Sigmoid colon (tissue), 7 donors: ENCODE measurements around the gene MXD4. TPM values are rescaled to one million over a fixed set of nuclear protein-coding genes. Genes with fewer than 3 reads are reported as not detected.

Source experiments
- DNase-seq: peaks from one replicate; pipeline ENCODE4 v3.0.0-alpha.2; 2019
- H3K27ac ChIP-seq, 4 donors: fragments of 200-600 bp; sonication (generic); one replicate each; pipeline ENCODE4 v1.5.1; 2016 to 2019; ENCODE audit warnings: mild to moderate bottlenecking in 1 of 4
- H3K27me3 ChIP-seq, 3 donors: fragments of 200-600 bp; sonication (generic); one replicate each; pipeline ENCODE4 v1.5.1; 2019; ENCODE audit warnings: mild to moderate bottlenecking in 1 of 3
- H3K36me3 ChIP-seq, 4 donors: fragments of 200-600 bp; sonication (generic); one replicate each; pipeline ENCODE4 v1.5.1; 2016 to 2019
- H3K4me1 ChIP-seq, 4 donors: fragments of 200-600 bp; sonication (generic); one replicate each; pipeline ENCODE4 v1.5.1; 2017 to 2019
- H3K4me3 ChIP-seq, 4 donors: fragments of 200-600 bp; sonication (generic); one replicate each; pipeline ENCODE4 v1.5.1; 2017 to 2019; ENCODE audit warnings: mild to moderate bottlenecking in 2 of 4, moderate library complexity in 1 of 4
- H3K9me3 ChIP-seq, 4 donors: fragments of 200-600 bp in 3 of 4; sonication (generic) in 3 of 4; one replicate each; pipeline versions ENCODE4 v1.5.1 to v1.6.1; 2013 to 2019
- EP300 ChIP-seq, 4 donors: sonication (generic); formaldehyde crosslinking; IDR thresholded peaks; one replicate each; pipeline ENCODE4 v1.6.1; 2017; ENCODE audit warnings: antibody characterized with exemption in 4 of 4
- POLR2A ChIP-seq, 2 donors: fragments of 450-650 bp; IDR thresholded peaks; one replicate each; pipeline ENCODE4 v1.6.1; 2016; ENCODE audit warnings: antibody characterized with exemption in 2 of 2, mild to moderate bottlenecking in 2 of 2, moderate library complexity in 2 of 2
- POLR2AphosphoS5 ChIP-seq, 4 donors: sonication (generic); formaldehyde crosslinking; IDR thresholded peaks; one replicate each; pipeline ENCODE4 v1.6.1; 2017; ENCODE audit warnings: antibody characterized with exemption in 4 of 4
- WGBS, 2 donors: extraction: QIAGEN DNeasy Blood & Tissue Kit; methylation state at CpG; one replicate each; pipeline ENCODE4 v1.1.7; 2013; 5-methylcytosine and 5-hydroxymethylcytosine counted together
- intact Hi-C: fragments of 100-400 bp; cut with DNase I; formaldehyde crosslinking; loops from one replicate; pipeline ENCODE4 v1.15.1; 2023
- polyA plus RNA-seq, 3 donors: library from polyadenylated mRNA; stranded (reverse); fragments of 200-250 nt; gene quantifications; one replicate each; pipeline ENCODE4 v1.2.3, GENCODE V29; 2013
- total RNA-seq, 4 donors: library from RNA; depleted of rRNA; stranded (reverse); fragments of >200 nt; gene quantifications; one replicate each; pipeline ENCODE4 v1.1.0, GENCODE V29; 2016
- TF ChIP-seq, protein P1 (sequence below), 4 experiments: fragments of 450-650 bp in 3 of 4; fragments of 200-600 bp in 1 of 4; IDR thresholded peaks; one replicate each; pipeline ENCODE4 v1.5.1; 2016 to 2019; ENCODE audit warnings: antibody characterized with exemption in 4 of 4, mild to moderate bottlenecking in 3 of 4, moderate library complexity in 2 of 4
- donor health status: healthy with polysubstance abuse.
- donor health status: Bipolar disorder and iron deficiency.
- donor health status: healthy.

MXD4 gene
- total and polyA plus RNA-seq, 7 donors, result 25.0 to 62.0 (median 36.4) TPM

DNA sequence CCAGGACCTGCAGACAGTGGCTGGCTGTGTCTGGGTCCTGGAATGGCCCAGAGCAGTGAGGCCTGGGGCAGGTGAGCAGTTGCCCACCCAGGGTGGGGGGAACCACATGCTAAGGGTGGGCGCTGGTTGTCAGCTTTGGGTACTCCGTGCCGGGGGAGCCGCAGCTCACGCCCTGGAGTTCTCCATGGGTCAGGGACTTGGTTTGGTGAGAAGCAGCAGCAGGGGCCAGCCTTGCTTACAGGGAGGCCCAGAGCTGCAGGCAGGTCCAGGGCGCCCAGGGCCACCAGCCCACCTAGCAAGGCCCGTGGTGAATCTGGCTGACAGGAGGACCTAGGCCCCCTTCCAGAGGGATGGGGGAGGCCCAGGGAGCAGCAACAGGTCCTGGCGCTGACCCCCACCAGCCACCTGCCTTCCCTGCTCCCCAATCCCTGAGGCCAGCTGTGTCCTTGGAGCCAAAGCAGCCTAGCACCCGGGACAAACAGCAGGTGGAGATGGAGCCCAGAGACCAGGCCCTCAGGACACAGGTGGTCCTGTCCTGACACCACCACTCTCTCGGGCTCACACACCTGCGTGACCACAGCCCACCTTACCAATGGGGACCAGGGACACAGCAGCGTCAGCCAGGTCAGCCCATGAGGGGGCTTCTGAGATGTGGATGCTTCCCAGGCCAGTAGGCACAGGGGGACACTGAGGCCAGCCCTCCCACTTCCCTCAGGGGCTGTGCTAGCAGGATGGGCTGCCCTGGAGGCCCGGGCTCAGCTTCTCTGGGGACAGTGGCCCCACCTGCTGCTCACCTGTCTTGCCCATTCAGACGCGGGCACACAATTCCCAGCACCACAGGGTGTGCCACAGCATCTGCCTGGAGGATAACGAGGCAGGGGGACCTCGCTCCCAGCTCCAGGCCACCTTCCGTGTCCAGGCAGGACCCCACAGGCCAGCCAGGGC, 3.5 kb downstream of the MXD4 start:
- no peak overlapping the region for H3K4me3 ChIP-seq
- no peak for DNase-seq
- TF ChIP-seq POLR2AphosphoS5 (IDR thresholded peaks at IDR 0.05), result no peak
- TF ChIP-seq EP300 (IDR thresholded peaks at IDR 0.05), result no peak
- TF ChIP-seq, protein P1, sequence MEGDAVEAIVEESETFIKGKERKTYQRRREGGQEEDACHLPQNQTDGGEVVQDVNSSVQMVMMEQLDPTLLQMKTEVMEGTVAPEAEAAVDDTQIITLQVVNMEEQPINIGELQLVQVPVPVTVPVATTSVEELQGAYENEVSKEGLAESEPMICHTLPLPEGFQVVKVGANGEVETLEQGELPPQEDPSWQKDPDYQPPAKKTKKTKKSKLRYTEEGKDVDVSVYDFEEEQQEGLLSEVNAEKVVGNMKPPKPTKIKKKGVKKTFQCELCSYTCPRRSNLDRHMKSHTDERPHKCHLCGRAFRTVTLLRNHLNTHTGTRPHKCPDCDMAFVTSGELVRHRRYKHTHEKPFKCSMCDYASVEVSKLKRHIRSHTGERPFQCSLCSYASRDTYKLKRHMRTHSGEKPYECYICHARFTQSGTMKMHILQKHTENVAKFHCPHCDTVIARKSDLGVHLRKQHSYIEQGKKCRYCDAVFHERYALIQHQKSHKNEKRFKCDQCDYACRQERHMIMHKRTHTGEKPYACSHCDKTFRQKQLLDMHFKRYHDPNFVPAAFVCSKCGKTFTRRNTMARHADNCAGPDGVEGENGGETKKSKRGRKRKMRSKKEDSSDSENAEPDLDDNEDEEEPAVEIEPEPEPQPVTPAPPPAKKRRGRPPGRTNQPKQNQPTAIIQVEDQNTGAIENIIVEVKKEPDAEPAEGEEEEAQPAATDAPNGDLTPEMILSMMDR (IDR thresholded peaks at IDR 0.05), result no peak
- no peak for TF ChIP-seq POLR2A (IDR thresholded peaks at IDR 0.05)
- intact Hi-C loops, result no loop called here
- H3K27ac ChIP-seq, result peak overlapping the region; percentile 87 to 96 (median 94)
- H3K4me1 ChIP-seq, result peaks cover 0 to 79% (median 71%) of the 10 kb centered on the region in 4 donors
- peaks cover 0 to 25% (median 10%) of the 10 kb centered on the region in 4 donors for H3K36me3 ChIP-seq
- H3K27me3 ChIP-seq, result no peaks in the 10 kb centered on the region
- H3K9me3 ChIP-seq, result no peaks in the 10 kb centered on the region
- 90% methylated on average over 18 of the region's 18 CpGs for WGBS, 2 donors

DNA sequence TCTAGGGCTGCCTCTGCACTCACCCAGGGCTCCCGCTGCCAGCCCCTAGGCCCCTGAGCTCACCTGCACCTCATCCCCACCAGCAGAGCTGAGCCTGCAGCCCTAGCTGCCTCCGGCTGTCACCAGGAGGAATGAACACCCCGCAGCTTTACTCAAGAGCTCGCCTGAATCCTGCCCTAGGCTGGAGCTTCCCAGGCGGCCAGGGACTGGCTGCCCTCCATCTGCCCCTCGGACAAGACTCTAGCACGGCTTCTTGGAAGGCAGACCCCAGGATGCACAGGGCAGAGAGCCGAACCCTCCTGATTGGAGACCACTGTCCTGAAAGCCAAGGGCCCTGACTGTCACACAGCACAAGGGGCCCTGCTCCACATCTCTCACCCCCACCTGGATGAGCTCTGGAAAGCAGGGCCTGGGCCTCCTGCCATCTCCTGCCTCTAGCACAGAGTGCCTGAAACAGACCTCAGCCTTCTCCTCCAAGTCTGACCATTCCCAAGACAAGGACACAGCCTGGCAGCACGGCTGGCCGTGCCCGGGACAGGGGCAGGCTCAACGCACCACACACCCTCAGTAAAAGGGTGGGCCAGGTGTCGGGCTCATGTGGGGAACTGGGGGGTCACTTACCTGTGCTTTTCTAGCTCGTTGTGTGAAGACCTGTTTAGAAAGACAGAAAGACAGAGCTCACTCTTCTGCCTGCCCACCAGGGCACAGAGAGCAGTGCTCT, 4.4 kb downstream of the MXD4 start:
- no peaks in the 10 kb centered on the region for H3K9me3 ChIP-seq
- DNase-seq, result peak; percentile 69
- WGBS, 2 donors, result 88 to 91% methylated on average over 14 of the region's 14 CpGs
- H3K4me3 ChIP-seq, result no peak overlapping the region
- no peaks in the 10 kb centered on the region for H3K27me3 ChIP-seq
- peaks cover 0 to 74% (median 63%) of the 10 kb centered on the region in 4 donors for H3K4me1 ChIP-seq
- TF ChIP-seq, protein P1 (IDR thresholded peaks at IDR 0.05), result no peak
- TF ChIP-seq POLR2A (IDR thresholded peaks at IDR 0.05), result no peak
- TF ChIP-seq EP300 (IDR thresholded peaks at IDR 0.05), result no peak
- TF ChIP-seq POLR2AphosphoS5 (IDR thresholded peaks at IDR 0.05), result no peak
- peak overlapping the region; percentile 87 to 96 (median 94) for H3K27ac ChIP-seq
- intact Hi-C loops, result no loop called here
- peaks cover 0 to 34% (median 13%) of the 10 kb centered on the region in 4 donors for H3K36me3 ChIP-seq

DNA sequence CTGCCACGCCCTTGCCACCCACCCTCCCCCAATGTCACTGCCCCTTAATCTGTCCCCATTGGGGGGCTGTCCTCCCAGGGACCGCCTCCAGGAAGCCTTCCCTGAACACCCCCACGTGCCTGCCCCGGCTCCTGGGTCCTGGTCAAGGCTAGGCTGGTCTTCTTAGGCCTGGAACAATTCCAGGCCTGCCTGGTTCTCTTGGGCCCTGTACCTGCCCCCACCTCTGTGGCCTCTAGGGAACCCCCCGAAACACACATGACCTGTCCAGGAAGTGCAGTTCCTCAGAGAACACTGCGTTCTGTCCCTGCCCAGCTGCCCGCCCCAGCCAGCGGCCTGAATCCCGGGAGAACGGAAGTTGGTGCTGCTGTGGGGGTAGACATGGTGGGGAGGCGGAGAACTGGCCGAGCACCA, 5.1 kb downstream of the MXD4 start:
- H3K9me3 ChIP-seq, result no peaks in the 10 kb centered on the region
- peak overlapping the region in 1 of 4 donors; percentile 27 for H3K4me3 ChIP-seq
- no peak for TF ChIP-seq POLR2A (IDR thresholded peaks at IDR 0.05)
- TF ChIP-seq, protein P1 (IDR thresholded peaks at IDR 0.05), result no peak
- peak in 2 of 4 donors; percentile 40 to 61 for TF ChIP-seq EP300 (IDR thresholded peaks at IDR 0.05)
- peak in 3 of 4 donors; percentile 45 to 54 (median 50) for TF ChIP-seq POLR2AphosphoS5 (IDR thresholded peaks at IDR 0.05)
- H3K27ac ChIP-seq, result peak overlapping the region; percentile 87 to 96 (median 94)
- intact Hi-C loops, result no loop called here
- peaks cover 0 to 73% (median 63%) of the 10 kb centered on the region in 4 donors for H3K4me1 ChIP-seq
- peak; percentile 81 for DNase-seq
- H3K36me3 ChIP-seq, result peaks cover 0 to 41% (median 21%) of the 10 kb centered on the region in 4 donors
- H3K27me3 ChIP-seq, result no peaks in the 10 kb centered on the region
- WGBS, 2 donors, result 78 to 82% methylated on average over 12 of the region's 12 CpGs

DNA sequence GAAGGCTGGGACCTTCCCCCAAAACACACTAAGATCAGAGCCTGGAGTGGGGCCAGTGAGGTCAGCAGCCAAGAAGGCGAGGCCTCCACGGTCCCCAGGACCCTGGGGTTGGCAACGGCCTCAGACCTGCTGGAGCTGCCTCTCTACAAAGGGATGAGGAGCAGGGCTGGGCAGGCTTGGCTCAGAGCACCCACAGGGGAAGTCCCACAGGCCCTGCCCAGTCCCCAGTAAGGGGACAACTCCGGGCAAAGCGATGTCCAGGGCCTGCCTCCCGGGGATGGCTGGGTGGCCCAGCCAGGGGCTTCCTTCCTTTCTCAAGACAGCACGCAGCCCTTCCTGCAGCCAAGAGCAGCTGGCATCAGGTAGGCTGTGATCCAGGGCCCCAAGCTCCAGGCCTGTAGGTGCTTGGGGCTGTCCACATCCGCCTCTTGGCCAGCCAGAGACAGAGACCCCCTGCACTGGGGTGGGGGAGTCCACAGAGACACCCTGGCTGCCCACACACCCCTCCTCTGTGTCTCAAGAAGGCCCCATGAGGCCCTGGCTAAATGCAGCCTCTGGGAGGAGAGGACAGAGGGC, 5.7 kb downstream of the MXD4 start:
- no peaks in the 10 kb centered on the region for H3K27me3 ChIP-seq
- 73 to 75% methylated on average over 8 of the region's 8 CpGs for WGBS, 2 donors
- peaks cover 2 to 46% (median 23%) of the 10 kb centered on the region in 4 donors for H3K36me3 ChIP-seq
- no peaks in the 10 kb centered on the region for H3K9me3 ChIP-seq
- H3K27ac ChIP-seq, result peak overlapping the region; percentile 87 to 96 (median 94)
- peaks cover 0 to 73% (median 63%) of the 10 kb centered on the region in 4 donors for H3K4me1 ChIP-seq
- peak; percentile 79 for DNase-seq
- intact Hi-C loops, result no loop called here
- TF ChIP-seq POLR2AphosphoS5 (IDR thresholded peaks at IDR 0.05) (no peak), POLR2A (IDR thresholded peaks at IDR 0.05) (no peak), EP300 (IDR thresholded peaks at IDR 0.05) (no peak)
- TF ChIP-seq, protein P1 (IDR thresholded peaks at IDR 0.05), result no peak
- peak overlapping the region in 3 of 4 donors; percentile 16 to 27 (median 25) for H3K4me3 ChIP-seq
